OCI-M2 (cell line): ENCODE results near the gene UPK1B.
"Not testable (repeated sequence)": the region's sequence is repeated elsewhere in the genome, so short reads cannot be mapped to it uniquely, and the experiment has no call there.

Experiments used
- DNase-seq: peaks from one replicate; lab custom pipeline; 2025; ENCODE audit not compliant: unreplicated experiment; lab: John Stamatoyannopoulos, UW

Gene UPK1B

DNA sequence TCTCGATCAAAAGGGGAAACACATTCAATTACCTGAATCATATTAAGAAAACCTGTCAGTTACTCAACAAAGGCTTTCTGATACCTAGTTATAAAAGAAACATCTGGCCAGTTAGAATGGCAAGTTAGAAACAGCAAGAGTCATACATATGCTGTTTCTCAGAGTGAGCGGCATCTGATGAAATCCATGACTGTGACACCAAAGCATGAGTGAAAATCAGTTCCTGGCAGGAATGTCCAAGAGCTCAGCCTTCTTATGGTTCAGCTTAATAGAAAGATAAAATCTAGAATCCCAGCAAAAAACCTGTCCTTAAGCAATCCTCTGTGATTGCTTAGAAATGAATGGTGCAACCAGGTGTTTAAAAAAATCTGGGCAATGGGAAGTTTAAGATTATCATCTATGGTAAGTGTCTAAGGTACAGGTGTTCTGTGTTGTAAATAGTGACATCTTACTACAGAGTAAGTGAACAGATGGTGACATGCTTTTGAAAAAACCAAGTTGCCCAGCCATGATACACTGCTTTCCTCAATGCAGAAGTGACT, 48.5 kb downstream of the UPK1B start:
- DNase-seq = no peak

DNA sequence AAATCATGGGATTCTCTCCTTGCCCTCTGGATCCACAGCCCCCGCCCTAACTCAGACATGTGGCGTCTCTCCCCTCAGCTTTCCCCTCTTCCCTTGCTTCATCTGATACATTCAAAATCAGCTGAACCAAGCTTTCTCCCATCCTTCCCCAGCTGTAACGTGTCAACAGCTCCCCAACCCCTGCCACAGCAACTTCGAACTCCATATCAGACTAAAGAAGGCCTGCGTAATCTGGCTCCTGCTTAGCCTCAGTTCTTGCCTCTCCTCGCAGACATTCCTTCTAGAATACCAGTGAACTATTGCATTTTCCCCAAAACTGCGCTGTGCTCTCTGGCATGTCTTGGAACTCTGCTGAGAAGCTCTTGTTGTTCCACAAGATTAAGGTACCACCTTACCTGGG, 49.0 kb downstream of the UPK1B start:
- no peak for DNase-seq

DNA sequence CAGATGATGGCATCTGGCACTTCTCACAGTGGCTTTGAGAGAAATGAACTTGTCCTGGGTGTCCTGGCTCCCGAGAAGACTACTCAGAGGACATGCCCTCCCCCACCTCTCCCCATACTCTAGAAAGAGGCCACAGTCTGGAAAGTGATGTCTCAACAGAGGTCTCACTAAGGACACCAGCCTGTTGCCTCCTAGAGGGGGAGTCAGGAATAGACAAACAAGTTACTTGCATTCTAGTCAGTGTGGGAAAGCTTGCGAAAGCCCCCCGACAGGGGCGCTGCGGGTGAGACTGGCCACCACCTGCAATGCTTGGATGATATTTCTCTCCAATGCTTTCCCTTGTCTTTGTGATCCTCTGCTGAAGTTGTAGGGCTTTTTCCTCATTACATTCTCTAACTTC, 50.1 kb downstream of the UPK1B start:
- no peak for DNase-seq

DNA sequence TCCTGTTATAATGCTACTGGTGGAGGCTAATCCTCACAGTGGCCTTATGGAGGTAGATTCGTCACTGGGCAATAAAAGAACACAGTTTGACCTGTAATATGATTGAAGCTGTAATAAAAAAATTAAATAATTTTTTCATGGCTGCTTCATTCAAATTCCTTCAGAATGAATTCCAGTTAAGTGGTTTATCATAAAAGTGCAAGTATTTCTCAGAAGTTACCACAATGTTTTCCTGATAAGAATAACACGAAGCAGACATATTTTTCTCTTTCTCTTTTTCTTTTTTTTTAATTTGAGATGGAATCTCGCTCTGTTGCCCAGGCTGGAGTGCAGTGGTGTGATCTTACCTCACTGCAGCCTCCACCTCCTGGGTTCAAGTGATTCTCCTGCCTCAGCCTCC, 51.7 kb downstream of the UPK1B start:
- DNase-seq = no peak

DNA sequence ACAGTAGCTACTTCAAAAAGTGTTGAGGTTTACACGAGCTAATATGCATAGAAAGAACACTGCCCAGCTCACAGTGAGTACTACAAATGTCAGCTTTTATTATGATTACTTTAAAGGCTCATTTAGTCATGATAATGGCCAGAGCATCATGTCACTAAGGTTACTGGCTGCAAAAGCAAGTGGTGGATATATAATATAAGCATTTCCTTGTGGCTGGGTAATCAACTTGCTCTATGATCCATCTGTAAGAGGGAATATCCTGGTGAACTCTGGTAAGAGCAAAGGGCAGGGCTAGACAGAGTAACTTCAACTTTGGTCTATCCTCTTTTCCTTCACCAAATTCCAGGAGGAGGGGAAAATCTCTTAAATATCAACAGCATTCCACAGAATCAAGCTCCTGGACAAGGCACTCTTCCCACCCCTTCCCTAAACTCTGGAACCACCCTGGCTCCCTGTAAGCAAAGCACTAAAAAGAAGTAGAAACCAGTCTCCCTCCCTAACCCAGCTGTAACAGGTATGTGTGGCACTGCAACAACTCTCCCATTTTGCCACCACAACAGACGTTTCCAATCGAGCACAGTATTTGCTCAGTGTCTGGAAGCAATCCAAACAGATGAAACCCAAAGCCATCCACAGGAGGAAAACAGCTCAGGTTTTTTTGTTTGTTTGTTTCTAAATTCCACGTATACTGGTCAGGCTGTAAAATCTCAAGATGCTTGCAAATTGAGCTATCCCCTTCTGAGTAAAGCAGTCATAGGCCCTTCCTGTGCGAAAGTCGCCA, 53.9 kb downstream of the UPK1B start:
- no peak for DNase-seq

DNA sequence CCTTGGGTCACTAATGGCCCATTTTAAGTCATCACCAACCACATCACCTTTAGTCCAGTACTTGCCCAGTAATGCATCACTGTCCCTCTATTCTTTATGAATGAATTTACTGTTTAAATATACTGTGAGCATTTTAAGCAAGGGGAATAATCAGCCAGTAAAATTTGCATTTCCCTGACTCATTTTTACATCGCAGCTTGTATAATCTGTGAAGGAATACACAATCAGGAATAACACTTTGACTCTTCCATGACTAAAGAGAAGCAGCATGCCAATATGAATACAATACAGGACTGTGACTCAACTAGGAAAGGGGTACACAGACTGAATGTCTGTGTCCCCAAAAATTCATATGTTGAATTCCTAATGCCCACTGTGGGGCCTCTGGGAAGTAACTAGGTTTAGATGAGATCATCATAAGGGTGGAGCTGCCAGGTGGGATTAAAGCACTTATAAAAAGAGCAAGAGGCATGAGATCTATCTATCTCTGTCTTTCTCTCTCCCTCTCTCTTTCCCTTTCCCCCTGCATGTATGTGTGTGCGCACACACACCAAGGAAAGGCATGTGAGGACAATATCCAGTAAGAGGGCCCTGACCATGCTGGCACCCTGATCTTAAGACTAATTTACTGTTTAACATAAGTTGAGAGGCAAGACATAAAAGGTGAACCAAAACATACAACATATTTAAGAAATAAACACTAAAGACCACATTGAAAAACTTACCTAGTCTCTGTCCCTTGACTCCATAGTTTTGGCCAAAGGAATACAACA, 55.2 kb downstream of the UPK1B start:
- DNase-seq = no peak

DNA sequence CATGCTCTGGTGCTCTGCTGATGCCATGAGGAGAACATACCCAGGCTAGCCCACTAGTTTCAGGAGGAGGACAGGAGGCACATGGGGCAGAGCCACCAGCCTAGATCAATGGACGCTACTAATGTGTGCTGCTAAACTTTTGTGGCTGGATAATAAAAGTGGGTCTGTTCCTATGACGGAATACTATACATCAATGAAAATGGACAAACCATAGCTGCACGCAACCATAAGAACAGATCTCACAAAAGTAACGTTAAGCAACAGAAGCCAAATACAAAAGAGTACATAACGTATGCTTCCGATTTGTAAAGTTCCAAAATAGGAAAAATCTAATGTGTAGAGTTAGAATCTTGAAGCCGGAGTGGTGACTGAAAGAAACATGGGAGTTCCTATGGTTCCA, 55.8 kb downstream of the UPK1B start:
- DNase-seq = no peak

DNA sequence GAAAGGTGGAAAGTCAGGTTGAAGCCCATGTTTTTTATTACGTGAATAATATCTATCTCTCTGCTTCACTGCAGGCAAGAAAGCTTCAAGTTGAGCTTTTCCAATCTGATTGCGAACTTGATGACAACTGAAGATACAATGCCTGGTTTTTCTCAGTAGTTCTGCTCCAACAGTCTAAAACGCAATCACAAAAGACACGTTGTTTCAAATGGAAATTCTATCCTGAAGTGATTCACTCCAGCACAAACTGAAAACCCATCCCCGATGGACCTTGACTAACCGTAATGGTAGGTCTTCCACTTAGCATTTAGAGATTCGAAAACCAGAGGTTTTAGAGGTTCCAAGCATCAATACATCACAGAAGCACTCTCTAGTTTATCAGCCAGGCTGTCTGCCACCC, 56.7 kb downstream of the UPK1B start:
- DNase-seq = no peak

DNA sequence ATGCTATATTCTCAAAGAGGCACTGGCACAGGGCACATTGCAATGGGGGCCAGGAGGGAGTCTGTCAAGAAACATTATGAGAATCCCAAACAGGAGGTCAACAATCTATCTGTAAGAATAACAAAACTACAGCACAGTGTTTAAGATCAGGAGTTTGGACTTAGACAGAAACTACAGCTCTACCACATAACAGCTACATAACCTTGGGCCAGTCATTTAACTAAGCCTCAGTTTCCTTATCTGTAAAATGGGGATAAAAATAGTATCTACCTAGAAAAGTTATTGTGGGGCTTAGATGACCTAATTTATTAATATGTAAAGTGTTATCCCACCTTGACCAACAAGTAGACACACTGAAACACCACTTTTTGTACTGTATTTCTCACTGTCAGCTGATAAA, 57.3 kb downstream of the UPK1B start:
- no peak for DNase-seq

DNA sequence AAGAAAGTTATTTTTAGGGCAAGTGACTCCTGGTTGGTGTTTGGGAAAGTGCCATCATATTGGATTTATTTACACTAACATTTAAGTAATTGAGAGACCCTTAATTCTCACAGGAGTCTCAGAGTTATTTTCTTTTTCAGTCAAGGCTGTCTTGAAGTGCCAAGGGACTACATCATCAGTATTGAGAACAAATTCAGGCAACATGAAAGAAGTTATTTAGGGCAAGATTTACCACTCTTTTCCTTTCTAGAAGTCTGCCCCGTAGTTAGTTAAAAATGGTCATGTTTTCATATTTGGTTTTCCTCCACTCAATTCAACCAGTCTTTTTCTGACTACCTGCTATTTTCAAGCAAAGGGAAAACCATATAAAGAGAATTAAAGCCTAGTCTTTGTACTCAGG, 61.2 kb downstream of the UPK1B start:
- no peak for DNase-seq

DNA sequence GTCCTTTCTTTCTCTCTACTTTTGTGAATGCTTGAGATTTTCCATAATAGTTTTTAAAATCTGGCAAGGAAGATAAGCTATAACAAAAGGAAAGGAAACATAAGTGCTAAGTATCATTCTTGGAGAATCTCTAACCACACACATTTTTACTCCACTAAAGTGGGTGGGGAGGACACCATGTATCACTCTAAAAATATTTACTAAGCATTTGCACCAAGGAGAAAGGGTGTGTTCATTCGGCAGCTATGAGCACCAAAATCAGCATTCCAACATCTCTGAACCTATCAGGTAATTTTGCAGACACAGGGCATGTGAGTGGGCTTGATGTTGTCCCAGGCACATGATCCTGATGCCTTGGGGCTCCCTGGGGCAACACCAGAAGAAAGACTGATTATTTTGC, 61.8 kb downstream of the UPK1B start:
- DNase-seq = no peak

DNA sequence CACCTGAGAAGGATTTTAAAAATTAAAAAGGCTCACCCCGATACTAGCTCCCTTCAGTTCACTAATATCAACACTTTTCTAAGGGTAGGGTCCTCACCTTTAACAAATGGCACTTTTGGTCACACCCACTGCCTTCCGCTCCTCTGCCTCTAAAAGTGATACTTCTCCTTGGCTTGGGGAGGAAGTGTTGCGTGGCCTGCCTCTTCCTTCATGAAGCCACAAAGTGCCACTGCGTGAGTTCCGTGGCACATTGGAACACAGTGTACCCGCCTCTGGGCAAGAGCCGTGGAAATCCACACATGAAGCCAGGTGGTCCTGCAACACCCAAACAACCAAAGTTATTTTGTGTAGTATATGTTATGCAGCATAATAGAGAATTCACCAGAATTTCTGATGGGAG, 63.4 kb downstream of the UPK1B start:
- no peak for DNase-seq

DNA sequence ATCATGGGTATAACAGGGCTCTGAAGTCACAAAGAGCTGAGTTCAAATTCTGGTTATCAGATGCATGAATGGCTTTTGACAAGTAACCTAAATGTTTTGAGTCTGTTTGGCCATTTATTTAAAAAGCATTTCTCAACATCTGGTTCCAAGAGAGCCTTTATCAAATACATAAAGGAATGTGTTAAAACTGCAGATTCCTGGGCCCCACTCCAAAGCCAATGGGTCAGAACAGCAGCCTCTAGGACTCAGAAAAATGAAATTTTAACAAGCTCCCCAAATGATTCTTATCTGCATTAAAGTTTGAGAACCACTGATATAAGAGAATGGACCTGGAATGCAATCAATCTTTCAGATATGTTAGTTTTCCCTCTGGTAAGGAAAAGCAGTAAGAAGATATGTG, 63.9 kb downstream of the UPK1B start:
- DNase-seq = no peak

DNA sequence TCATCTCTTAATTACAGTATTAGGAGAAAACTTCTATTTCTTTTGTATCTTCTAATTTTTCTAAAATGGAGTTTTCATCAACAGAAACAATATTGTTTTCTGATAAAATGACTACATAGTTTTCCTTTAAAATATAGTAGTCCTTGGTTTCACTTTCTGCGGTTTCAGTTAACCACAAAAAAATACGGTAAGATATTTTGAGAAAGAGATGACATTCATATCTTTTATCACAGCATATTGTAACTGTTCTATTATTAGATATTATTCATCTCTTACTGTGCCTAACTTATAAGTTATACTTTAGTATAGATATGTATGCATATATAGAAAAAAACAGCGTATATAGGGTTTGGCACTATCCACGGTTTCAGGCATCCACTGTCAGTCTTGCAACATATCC, 65.0 kb downstream of the UPK1B start:
- DNase-seq = no peak

DNA sequence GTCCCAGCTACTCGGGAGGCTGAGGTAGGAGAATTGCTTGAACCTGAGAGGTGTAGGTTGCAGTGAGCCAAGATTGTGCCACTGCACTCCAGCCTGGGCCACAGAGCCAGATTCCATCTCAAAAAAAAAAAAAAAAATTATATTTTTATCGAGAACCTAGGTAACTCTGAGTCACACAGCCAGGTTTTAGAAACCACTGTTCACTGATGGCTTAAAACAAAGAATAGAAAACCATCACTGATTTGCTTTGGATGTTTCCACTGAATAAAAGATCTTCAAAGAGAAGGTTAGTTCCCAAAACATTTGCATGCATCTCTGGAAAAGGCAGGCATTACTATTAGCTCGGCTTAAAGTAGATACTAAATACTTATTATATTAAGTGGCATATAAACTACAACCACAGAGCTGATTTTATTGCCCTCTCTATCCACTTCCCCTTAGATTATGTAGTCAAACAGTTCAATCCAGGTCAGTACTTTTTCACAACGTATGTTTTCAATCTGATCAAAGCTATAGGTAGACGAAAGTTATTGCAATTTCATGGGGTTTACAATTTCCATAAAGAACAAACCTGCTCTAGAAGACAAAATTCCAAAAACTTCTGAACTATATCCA, 65.9 kb downstream of the UPK1B start:
- DNase-seq = no peak

DNA sequence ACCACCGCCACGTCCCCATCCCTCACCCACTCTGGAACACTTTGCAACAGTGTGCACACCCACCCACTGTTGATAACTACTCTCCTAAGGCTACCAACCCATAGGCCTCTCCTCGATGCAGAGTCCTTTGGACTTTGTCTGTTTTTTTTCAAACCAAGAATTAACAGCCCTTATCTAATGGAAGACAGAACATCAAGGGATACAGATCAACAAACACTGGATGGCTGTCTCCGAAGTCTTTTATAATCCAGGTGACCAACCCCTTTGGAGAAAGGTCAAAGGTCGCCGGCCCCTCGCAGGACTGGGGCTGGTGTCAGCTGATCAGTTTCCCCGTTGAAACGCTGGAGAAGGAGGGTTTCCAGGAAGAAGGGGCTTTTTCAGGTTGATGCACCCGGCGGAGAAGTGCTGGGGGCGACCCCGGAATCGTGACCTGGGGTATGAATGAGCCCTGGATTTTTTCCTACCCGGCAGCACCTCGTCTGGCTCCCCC, 66.7 kb downstream of the UPK1B start:
- DNase-seq = no peak

DNA sequence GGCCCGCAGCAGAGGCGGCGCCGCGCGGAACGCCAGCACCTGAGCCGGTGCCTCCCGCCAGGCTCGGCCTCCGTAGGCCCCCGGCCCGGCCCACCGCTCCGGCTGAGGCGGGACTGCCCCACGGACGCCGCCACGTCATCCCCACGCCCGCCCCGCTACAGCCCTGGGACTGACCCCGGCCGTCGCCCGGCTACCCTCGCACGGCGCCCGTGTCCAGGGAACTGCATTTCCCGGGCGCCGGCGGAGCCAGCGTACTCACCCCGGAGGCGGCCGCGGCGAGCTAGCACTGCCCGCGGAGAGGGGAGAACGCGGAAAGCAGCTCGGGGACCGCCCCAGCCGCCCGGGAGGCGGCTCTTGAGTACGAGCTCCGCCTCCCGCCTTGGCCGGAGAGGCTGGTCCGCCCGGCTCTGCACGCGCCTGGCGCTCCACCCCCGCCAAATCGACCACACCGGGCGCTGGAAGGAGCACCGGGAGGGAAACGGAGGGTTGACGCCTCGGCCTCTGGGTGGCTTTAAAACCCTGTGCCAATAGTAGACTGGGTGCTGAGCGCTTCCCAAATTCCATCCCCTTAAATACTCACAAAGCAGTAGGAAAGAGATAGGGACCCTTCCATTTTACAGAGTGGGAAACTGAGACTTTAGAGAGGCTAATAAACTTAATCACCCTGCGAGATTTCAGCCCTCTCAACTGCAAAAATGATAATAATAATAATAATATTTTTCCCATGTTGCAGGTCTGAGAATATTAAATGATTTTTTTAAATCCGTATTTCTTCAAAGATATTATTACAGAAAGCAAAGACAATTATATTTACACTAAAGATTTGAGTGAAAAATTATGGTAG, 67.4 kb downstream of the UPK1B start, which contains the start of gene B4GALT4:
Gene B4GALT4, minus strand, starts transcription at position 288 of the 844 bp plus-strand sequence. CDS start 10,779 bp downstream, outside the sequence.
- peak; percentile 20 for DNase-seq

DNA sequence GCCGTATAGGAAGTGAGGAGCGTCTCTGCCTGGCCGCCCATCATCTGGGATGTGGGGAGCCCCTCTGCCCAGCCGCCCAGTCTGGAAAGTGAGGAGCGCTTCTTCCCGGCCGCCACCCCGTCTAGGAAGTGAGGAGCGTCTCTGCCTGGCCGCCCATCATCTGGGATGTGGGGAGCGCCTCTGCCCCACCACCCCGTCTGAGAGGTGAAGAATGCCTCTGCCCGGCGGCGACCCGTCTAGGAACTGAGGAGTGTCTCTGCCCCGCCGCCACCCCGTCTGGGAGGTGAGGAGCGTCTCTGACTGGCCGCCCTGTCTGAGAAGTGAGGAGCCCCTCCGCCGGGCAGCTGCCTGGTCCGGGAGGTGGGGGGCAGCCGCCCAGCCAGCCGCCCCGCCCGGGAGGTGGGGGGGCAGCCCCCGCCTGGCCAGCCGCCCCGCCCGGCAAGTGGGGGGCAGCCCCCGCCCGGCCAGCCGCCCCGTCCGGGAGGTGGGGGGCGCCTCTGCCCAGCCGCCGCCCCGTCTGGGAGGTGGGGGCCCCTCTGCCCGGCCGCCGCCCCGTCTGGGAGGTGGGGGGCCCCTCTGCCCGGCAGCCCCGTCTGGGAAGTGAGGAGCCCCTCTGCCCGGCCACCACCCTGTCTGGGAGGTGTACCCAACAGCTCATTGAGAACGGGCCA, 69.1 kb downstream of the UPK1B start:
- DNase-seq = not testable (repeated sequence)

DNA sequence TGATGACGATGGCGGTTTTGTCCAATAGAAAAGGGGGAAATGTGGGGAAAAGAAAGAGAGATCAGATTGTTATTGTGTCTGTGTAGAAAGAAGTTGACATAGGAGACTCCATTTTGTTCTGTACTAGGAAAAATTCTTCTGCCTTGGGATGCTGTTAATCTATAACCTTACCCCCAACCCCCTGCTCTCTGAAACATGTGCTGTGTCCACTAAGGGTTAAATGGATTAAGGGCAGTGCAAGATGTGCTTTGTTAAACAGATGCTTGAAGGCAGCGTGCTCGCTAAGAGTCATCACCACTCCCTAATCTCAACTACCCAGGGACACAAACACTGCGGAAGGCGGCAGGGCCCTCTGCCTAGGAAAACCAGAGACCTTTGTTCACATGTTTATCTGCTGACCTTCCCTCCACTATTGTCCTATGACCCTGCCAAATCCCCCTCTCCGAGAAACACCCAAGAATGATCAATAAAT, 69.7 kb downstream of the UPK1B start:
- DNase-seq = not testable (repeated sequence)

DNA sequence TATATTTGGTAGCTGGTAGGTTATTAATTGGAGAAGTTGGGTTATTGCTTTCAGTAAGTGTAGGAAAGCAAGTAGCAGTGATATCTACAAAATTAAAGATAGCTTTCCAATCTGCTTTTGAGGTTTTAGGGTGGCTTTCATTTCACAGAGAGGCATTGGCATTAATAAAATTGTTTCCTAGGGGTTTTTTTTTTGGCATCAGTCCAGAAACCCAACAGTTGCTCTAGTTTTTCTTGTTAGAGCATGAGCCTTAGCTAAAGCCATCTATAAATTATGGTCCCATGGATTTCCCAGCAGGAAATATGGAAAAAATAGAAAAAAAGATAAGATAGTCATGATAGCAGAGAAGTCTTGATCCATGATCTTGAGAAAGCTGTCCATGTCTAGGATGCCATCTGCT, 70.3 kb downstream of the UPK1B start:
- DNase-seq = no peak
